ENCODE measurements around the gene NCAN.
"Not testable (repeated sequence)": the region's sequence is repeated elsewhere in the genome, so short reads cannot be mapped to it uniquely, and the experiment has no call there.

Gene NCAN

GRCh38 chr19:19170873-19171672 lies 40.7 kb upstream of the NCAN start:
- DNase-seq (ENCODE audit: low read depth) = no peak
- H3K4me3 ChIP-seq (ENCODE audit: low read depth, low read length) = no peak overlapping the region
- TF ChIP-seq CTCF (IDR thresholded peaks at IDR 0.05; ENCODE audit: control insufficient read depth, extremely low read depth, insufficient read depth) = no peak

GRCh38 chr19:19171821-19172532 lies 39.8 kb upstream of the NCAN start:
- no peak for TF ChIP-seq CTCF (IDR thresholded peaks at IDR 0.05; ENCODE audit: control insufficient read depth, extremely low read depth, insufficient read depth)
- DNase-seq (ENCODE audit: low read depth) = no peak
- no peak overlapping the region for H3K4me3 ChIP-seq (ENCODE audit: low read depth, low read length)

- not testable (repeated sequence) for DNase-seq (ENCODE audit: low read depth); H3K4me3 ChIP-seq (ENCODE audit: low read depth, low read length)
These were observed 38.5 kb upstream of the NCAN start for GRCh38 chr19:19173243-19173642.

GRCh38 chr19:19176950-19177349 lies 34.8 kb upstream of the NCAN start:
- no peak for TF ChIP-seq CTCF (IDR thresholded peaks at IDR 0.05; ENCODE audit: control insufficient read depth, extremely low read depth, insufficient read depth)
- no peak for DNase-seq (ENCODE audit: low read depth)
- no peak overlapping the region for H3K4me3 ChIP-seq (ENCODE audit: low read depth, low read length)

GRCh38 chr19:19179548-19180441 lies 32.0 kb upstream of the NCAN start:
- DNase-seq (ENCODE audit: low read depth) = no peak
- H3K4me3 ChIP-seq (ENCODE audit: low read depth, low read length) = no peak overlapping the region
- TF ChIP-seq CTCF (IDR thresholded peaks at IDR 0.05; ENCODE audit: control insufficient read depth, extremely low read depth, insufficient read depth) = no peak

- DNase-seq (ENCODE audit: low read depth) = no peak
- no peak for TF ChIP-seq CTCF (IDR thresholded peaks at IDR 0.05; ENCODE audit: control insufficient read depth, extremely low read depth, insufficient read depth)
- H3K4me3 ChIP-seq (ENCODE audit: low read depth, low read length) = no peak overlapping the region
These were observed 30.2 kb upstream of the NCAN start for GRCh38 chr19:19181488-19181998.

Data from LNCaP clone FGC (cell line).